ENCODE measurements around the gene WDR62.

WDR62 gene

DNA sequence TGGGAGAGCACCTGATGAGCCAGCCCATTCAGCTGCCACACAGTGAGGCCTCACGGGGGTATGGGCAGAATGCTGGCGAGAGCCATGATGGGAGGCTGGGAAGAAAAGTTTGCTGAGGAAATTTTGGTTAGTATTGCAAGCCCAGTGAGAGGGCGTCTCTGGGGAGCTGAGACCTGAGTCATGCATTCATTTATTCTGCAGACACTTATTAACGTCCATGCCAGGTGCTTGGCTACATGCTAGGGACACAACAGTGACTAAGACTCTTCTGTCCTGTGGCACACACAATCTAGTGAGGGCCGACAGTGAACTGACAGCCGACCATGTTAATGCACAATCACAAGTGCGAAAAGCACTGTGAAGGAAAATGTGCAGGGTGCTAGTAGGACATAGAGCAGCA lies 27.2 kb downstream of the WDR62 start:
- DNase-seq (ENCODE audit: low read depth): no peak

DNA sequence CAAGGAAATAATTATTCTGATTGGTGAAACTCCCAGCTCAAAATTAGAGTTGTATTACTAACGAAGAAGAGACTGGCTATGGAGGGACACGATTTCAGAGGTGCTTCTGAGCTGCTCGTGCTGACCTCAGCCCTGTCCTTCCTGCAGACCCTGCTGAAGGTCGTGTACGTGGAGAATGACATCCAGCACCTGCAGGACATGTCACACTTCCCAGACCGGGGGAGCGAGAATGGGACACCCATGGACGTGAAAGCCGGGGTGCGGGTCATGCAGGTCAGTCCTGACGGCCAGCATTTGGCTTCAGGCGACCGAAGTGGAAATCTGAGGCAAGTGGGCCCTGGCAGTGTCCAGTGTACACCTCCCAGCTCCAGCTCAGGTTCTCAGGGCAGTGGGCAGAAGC lies 28.2 kb downstream of the WDR62 start:
- no peak for DNase-seq (ENCODE audit: low read depth)

DNA sequence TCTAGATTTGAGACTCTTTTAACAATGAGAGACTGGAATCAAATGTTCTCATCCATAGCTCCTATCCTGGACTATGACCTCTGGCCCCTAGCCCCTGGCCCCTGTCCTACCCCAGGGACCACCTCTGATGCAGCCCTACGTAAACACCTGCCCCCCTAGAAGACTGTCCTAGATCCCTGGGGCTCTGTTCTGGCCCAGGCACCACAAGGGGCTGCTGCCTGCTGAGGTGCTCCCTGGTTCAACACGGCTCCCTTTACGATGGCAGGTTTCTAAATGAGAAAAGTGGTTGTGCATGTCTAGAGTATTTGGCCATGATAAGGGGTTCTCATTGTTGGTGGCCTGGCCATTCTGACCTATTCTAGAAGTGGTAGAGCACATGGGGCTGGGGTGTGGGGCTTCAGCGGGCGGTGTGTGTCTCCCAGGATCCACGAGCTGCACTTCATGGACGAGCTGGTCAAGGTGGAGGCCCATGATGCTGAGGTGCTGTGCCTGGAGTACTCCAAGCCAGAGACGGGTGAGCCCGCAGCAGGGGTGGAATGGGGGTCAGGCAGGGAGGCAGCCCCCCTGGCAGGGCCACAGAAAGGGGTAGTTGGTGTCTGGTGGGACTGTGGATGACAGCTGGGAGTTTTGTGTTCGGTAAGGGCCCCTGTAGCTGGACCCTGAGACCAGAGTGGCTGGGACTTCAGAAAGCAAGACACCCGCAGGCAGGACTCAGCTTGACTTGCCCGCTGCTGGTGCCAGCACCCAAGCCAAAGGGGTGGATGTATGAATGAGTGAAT lies 29.7 kb downstream of the WDR62 start:
- no peak for DNase-seq (ENCODE audit: low read depth)

DNA sequence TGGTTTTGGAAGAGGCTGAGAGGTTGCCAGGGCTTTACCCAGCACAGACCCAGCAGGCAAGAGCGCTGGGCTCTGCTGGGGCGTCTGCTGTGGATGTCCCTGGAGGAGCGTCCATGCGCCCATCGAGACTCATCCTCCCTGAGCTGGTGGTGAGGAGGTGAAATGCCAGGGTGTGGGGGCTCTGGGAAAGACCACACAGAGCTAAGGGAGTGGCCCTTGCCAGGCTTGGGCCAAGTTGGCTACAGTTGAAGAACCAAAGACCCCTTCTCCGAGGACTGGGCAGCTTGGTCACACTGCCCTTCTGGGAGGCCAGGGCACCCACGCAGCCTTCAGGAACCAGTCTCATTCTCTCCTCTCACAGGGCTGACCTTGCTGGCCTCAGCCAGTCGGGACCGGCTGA lies 31.6 kb downstream of the WDR62 start:
- DNase-seq (ENCODE audit: low read depth): no peak

DNA sequence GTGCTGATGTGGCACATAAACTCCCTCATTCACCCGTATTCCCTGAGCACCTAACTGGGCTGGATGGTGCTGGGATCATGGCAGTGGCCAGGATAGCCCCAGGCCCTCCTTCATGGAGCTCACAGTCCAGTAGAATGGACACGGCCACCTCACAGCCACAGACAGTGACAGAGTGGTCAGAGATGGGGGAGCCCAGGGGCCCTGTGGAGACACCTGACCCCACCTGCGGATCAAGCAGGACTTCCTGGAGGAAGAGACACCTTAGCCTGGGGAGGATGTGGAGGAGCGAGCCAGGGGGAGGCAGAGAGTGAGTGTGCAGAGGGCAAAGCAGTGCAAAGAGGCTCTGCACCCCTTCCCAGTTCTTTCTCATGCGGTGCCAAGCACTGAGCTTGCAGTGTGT lies 35.1 kb downstream of the WDR62 start:
- DNase-seq (ENCODE audit: low read depth): no peak

DNA sequence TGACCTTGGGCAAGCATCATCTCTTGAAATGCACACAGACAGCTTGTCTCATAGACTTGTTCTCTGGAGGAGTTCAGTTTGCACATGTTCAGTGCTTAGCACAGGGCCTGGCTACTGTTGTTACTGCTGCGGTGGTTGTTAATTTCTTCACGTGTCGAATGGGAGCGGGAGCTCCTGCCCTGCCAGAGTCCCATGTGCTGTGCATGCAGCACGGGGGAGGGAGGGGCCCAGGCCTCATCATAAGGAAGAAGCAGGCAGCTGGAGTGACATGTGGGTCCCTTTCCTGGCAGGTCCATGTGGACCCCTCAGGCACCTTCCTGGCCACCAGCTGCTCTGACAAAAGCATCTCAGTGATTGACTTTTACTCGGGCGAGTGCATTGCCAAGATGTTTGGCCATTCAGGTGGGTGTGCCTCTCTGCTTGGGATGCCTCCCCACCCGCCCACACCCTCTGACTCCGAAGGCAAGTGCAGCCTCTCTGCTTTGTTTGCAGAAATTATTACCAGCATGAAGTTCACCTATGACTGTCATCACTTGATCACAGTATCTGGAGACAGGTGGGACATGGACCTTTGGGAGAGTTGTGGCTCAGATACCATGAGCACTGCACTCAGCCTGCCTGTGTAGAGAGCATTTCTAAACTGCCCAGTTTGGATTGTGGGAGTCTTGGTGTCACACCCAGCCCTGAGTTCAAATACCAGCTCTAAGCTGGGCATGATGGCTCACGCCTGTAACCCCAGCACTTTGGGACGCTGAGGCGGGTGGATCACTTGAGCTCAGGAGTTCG lies 36.4 kb downstream of the WDR62 start:
- DNase-seq (ENCODE audit: low read depth): no peak

DNA sequence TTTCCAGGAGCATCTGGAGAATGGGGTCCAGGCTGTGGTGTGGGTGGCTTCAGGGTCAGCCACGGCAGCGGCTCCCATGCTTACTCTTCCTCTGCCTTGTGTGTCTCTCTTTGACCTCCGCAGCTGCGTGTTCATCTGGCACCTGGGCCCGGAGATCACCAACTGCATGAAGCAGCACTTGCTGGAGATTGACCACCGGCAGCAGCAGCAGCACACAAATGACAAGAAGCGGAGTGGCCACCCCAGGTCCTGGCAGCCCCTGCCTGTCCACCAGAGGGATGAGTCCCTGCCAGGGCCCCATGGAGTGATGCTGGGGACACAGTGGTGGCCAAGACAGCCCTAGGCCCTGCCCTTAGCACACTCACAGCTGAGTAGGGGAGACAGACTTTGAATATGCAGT lies 37.9 kb downstream of the WDR62 start:
- no peak for DNase-seq (ENCODE audit: low read depth)

DNA sequence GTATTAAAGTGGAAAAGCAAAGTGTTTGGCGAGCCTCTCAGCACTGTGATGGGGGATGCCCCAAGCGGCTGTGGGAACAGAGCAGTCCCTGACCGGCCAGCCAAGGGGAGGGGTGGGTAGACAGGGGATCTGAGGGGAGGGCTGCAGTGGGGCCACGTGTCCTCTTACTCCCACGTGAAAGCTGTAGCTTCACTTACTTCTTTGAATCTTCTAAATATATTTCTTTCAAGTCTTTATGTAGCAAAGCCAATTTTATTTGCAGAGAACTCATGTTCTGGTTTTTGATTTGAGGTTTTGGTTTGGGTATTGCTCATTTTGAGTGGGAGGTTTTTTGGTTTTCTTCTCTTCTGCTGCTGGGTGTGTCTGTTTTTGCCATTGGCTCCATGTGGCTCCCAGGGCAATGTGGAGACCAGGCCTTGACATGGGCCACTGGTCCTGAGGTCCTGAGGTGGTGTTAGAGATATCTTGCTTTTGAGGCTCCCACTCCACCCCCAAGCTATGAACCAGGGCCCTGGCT lies 38.5 kb downstream of the WDR62 start:
- no peak for DNase-seq (ENCODE audit: low read depth)

DNA sequence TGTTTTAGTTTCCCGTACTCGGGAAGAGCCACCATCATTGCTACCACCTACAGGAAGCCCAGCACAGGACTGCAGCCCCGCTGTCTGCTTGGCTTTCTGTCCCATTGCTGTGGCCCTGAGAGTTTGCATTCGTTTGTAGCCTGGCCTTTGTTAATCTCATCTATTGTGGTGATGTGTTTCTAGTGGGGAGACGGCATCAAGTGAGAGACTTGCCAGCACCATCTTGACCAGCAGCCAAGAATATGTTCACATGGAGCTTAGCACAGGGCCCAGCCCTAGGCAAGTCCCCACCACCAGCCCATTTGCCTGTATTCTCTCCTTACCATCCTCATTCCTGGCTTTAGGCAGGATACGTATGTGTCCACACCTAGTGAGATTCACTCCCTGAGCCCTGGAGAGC lies 39.0 kb downstream of the WDR62 start:
- DNase-seq (ENCODE audit: low read depth): no peak

DNA sequence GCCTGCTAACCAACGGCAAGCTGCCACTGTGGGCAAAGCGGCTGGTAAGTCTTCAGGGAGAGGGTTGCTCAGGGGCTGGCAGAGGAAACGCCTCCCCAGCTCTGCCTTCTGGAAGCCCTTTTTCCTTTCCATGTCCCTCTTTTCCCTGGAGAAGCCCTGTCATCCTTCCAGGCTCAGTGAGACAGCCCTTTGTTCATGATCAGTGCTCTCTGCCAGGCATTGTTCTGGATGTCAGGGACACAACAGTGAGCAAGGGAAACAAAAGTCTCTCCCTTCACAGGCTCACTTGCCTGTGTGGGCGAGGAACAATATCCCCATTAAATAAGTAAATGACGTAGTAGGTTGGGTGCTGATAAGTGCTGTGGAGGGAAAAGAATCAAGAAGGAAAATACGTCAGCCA lies 42.3 kb downstream of the WDR62 start:
- no peak for DNase-seq (ENCODE audit: low read depth)

DNA sequence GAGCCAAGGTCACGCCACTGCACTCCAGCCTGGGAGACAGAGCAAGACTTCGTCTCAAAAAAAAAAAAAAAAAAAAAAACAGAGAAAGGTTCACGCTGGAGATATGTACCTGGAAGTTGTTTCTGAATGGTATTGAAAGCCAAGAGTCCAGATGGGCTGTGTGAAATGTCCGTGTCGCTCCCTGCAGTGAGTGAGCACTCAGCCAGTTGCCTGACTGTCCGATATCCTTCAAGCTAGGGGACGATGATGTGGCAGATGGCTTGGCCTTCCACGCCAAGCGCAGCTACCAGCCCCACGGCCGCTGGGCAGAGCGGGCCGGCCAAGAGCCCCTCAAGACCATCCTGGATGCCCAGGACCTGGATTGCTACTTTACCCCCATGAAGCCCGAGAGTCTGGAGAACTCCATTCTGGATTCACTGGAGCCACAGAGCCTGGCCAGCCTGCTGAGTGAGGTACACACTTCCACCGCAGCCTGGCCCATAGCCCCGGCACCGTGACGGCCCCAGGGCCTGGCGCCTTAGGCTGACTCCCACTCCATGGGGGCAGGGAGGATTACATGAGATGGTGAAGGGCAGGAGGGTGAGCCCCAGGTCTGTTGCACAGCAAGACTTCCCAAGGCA lies 44.6 kb downstream of the WDR62 start:
- no peak for DNase-seq (ENCODE audit: low read depth)

DNA sequence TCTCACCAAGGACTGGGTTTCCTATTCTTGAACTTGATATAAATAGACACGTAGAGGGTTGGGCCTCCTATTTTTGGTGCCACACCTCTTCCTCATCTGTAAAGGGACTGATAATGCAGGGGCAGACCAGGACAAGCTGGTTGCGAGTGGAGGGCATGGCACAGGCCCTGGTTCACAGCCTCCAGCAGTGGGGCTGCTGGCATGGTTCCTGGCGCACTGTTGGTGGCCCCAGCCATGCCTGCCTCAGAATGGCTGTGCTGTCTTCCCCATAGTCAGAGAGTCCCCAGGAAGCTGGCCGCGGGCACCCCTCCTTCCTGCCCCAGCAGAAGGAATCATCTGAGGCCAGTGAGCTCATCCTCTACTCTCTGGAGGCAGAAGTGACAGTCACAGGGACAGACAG lies 45.8 kb downstream of the WDR62 start:
- DNase-seq (ENCODE audit: low read depth): no peak

DNA sequence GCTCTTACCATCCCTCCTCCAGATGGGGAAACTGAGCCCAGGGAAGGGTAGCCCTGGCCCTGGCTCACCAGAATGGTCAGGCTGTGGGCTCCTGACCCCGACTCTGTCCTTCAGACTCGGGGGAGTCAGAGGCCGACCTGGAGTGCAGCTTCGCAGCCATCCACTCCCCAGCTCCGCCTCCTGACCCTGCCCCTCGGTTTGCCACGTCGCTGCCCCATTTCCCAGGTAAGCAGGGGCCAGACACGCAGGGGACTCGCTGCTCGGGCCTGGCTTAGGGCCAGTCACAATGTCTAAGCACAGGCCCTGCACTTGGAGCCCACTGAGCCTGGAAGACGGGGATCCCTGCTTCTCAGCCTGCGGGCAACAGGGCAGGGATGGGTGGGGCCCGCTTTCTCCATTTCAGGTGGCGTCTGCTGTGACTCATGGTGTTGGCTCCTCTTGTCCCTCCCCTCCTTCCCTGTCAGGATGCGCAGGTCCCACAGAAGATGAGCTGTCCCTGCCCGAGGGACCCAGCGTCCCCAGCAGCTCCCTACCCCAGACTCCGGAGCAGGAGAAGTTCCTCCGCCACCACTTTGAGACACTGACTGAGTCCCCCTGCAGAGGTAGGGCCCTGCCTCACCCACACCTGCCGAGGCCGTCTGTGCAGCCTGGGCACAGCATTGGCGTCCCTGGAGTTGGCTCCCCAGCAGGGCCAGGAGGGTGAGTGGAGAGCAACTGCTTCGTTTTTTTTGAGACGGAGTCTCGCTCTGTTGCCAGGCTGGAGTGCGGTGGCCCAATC lies 47.0 kb downstream of the WDR62 start:
- no peak for DNase-seq (ENCODE audit: low read depth)

DNA sequence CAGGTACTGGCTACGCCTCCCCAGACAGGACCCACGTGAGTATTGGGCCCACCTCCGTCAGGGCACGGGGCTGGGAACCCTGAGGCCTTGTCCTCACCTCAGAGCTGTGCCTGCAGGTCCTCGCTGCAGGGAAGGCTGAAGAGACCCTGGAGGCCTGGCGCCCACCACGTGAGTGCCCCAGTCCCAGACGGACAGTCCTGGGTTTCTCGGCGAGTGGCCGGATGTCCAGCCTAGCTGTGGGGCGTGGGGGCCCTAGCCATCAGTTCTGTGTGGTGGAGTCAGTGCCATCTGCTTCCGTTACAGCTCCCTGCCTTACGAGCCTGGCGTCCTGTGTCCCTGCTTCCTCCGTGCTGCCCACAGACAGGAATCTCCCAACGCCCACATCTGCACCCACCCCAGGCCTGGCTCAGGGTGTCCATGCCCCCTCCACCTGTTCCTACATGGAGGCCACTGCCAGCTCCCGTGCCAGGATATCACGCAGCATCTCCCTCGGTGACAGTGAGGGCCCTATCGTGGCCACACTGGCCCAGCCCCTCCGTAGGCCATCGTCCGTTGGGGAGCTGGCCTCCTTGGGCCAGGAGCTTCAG lies 48.4 kb downstream of the WDR62 start:
- DNase-seq (ENCODE audit: low read depth): no peak

DNA sequence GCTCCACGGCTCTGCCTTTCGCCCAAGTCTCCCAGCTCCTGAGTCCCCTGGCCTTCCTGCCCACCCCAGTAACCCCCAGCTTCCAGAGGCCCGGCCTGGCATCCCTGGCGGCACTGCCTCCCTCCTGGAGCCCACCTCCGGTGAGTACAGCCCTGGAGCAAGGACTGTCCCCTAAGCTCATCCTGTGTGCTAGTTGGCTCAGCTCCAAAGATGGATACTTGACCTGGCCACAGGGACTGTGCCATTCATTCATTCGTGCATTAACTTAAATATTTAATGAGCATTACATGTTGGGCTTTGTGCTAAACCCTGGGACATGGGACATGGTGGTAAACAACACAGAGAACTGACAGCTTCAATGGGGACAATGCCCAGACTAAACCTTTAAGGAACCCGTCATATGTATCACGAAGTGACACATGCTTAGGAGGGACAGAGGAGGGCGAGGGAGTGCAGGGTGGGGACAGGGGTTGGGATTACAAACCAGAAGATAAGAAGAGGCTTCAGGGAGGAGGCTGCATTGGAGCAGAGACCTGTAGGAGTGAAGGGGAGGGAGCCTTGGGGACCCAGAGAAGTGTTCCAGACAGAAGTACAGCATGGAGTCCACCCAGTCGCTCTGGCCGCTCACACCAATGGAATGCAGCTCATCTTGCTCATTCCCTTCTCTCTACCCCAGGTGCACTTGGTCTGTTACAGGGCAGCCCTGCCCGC lies 49.3 kb downstream of the WDR62 start:
- DNase-seq (ENCODE audit: low read depth): no peak

DNA sequence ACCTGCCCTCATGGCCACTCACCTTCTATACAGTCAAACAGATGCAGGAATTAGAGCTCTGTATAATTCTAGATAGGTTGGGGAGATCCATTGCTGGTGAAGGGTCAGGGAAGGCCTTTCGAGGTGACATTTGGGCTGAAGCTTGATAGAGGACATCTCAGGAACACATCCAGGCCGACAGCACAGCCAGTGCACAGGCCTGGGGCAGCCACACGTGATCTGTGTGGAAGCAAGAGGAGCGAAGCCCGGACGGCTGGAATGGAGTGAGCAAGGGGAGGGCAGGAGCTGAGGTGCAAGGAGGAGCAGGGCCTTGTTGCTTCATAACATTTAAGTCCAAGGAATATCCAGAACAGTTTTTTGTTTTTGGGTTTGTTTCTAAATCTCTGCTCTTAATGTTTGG lies 51.7 kb downstream of the WDR62 start:
- no peak for DNase-seq (ENCODE audit: low read depth)

DNA sequence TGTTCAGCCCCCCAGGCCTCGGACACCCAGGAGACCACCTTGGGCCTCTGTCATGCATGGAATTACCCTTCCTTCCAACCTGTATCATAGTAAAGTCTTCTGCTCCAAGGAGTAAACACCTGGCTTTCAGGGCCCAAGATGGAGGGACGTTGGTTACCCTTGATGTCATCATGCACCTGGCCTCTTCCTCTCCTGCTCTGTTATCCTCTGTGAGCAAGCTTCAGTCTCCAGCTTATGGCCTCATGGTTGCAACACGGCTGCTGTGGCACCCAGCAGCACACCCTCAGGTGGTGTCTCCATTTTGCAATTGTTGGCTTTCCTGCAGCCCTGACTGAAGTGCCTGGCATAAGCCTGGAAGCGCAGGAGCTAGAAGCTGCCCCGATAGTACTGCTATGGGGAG lies 52.3 kb downstream of the WDR62 start:
- no peak for DNase-seq (ENCODE audit: low read depth)

DNA sequence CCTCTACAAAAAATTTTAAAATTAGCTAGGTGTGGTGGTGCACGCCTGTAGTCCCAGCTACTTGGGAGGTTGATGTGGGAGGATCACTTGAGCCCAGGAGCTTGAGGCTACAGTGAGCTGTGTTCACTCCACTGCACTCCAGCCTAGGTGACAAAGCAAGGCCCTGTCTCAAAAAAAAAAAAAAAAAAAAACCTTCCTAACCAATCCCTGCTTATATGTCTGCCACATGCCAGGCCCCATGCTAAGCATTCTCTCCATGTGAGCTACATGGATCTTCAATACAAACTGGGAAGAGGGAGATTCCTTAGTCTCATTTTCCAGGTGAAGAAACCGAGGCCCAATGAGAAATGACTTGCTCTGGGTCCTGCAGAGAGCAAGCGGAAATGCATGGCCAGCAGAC lies 54.0 kb downstream of the WDR62 start:
- DNase-seq (ENCODE audit: low read depth): no peak

DNA sequence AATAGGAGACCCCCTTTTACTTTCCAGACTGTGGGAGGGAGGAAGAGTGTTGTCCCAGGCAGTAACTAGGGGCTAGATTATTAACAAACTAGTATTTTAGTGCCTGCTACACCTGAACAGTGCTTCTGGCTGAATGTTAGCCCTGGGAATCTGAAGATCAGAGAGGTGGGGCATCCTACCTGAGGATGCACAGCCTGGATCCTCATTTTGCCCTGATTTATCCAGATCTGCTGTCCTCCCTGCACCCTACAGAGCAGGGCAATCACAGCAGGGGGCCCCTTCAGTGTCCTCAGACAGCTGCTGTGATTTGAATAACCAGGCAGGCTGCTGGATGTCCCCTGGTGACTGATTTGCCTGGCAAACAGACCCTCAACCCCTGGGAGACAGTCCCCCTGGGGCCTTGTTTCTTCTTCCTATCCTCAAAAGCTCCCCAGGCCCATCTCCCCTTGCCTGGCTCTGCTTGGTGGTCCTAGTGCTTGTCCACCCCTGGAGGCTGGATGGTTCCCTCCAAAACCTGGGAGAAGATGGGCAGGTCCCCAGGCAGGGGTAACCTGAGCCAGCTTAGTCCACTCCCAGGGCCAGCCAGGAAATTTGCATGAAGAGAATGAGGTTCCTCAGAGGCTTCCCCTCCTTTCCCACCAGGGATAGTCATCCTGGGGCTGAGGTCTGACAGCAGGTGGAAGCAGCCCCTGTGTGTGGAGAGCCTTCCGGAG lies 55.9 kb downstream of the WDR62 start, which contains the start of gene OVOL3:
Gene OVOL3, plus strand, starts transcription at position 657 of the 713 bp plus-strand sequence. CDS start 60 bp downstream, outside the sequence.
- no peak for DNase-seq (ENCODE audit: low read depth)

DNA sequence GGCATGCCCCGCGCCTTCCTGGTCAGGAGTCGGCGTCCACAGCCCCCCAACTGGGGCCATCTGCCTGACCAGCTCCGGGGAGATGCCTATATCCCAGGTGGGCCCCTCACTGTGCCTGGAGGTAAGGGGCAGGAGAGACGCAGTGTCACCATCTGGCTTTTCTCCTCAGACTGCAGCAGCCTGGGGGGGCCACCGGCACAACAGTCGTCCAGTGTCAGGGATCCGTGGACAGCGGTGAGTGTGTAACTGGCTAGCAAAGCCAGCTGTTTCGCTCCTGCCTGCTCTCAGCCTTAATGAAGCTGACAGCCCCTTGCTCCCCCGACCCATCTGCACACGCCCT lies 56.5 kb downstream of the WDR62 start:
- no peak for DNase-seq (ENCODE audit: low read depth)

DNA sequence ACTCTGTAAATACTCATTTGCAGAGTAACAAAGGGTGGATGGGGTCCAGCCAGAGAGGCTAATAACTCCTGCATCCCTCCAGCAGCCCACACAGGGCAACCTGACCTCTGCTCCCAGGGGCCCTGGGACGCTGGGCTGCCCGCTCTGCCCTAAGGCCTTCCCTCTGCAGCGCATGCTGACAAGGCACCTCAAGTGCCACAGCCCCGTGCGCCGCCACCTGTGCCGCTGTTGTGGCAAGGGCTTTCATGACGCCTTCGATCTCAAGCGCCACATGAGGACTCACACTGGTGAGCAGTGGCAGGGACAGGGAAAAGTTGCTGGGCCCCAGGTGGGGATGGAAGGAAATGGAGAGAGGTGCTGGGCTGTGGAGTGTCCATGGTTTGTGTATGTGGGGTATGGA lies 58.0 kb downstream of the WDR62 start:
- DNase-seq (ENCODE audit: low read depth): no peak
